Measurements from ENCODE around the gene GZF1.
"Not testable (repeated sequence)": the region's sequence is repeated elsewhere in the genome, so short reads cannot be mapped to it uniquely, and the experiment has no call there.

The GZF1 gene

DNA sequence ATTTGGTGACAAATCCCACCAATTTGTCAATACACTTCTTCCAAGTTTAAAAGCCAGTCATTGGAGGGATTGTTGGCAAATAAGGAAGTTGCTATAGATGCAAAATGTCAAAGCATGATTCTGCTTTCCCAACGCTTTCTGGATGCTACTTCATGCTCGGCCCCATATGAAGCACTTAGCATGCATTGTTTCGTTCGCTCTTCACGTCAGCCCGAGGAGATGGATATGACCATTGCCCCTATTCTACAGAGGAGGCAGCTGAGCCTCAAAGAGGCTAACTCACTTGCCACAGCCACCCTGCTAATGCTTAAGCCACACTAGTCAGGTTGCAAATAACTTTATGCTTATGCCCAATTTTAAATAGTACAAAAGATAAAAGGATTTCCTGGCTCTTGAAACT lies 14.2 kb upstream of the GZF1 start:
- no peak for DNase-seq

- DNase-seq = not testable (repeated sequence)
These were observed 13.5 kb upstream of the GZF1 start for GRCh38 chr20:23348510-23348909.

DNA sequence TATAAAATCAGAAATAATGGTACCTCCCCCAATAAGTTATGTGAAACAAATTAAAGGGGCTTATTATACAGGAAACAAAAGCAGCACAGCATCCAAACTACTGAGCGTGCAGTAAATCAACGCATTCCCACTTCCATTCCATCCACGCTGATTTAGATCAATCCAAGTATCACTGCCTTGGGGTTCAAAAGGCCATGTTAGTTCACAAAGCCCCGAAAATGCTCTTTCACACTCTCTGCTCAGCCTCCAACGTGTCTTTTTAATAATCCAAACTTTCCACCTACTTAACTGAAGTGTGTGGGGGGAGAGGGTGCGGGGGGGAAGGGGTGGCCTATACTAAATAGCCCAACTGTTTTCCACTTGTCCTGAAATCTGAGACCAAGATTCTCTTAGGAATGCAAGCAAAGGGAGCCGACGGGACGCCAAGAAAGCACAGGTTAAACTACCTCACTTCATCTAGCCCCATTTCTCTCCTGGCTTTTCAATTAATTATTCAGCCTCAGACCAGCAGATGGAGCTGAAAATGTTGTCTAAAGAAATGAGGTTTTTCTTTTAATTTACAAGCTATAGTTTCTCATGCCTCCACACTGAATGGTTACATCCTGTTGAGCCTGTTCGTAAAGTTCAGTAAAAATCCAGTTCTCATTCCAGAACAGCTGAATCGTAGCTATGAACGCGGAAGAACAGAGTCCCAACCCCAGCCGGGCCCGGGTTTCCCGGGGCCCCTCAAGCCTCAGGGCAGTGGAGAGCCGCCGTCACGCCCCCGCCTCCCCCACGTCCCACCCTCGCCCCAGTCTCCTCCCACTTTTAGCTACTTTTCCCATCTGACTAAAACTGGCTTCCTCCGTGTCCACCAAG lies 12.4 kb upstream of the GZF1 start:
- peak; percentile 79 for DNase-seq

DNA sequence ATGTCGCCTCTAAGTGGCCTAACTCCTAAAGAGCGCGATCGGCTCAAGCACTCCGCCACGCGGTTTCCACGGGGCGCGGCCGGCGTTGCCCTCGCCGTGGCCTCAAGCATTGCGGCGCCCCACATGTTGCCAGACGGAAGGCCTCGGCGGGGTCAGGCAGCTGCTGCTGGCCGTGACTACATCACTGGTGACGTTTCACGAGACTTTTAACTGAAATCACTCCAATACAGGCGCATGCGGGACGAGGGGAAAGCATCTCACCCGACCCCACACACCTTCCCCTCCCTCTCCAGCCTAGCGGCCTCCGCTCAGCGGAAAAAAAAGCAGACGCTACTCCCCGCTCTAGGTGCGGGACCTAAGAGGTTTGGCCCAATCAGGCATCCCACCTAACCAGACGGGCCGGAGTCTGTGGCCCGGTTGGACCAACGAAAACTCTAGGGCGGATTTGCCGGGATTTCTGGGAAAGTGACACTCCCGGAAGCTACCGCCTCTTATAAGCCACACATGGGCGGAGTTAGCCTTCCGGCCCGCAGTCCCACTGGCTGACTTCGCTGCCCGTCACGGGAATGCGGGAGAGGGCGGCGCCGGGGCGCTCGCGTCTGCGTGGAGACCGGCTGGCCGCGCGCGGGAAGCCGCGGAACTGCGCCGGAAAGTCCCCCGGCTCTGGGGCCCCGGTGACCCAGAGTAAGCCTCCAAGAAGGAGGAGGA lies 11.6 kb upstream of the GZF1 start, which contains the start of gene NXT1:
Gene NXT1 (plus strand): TSS at position 596 of the 708 bp plus-strand sequence. CDS start 3,251 bp downstream, outside the sequence.
- peak; percentile 97 for DNase-seq

DNA sequence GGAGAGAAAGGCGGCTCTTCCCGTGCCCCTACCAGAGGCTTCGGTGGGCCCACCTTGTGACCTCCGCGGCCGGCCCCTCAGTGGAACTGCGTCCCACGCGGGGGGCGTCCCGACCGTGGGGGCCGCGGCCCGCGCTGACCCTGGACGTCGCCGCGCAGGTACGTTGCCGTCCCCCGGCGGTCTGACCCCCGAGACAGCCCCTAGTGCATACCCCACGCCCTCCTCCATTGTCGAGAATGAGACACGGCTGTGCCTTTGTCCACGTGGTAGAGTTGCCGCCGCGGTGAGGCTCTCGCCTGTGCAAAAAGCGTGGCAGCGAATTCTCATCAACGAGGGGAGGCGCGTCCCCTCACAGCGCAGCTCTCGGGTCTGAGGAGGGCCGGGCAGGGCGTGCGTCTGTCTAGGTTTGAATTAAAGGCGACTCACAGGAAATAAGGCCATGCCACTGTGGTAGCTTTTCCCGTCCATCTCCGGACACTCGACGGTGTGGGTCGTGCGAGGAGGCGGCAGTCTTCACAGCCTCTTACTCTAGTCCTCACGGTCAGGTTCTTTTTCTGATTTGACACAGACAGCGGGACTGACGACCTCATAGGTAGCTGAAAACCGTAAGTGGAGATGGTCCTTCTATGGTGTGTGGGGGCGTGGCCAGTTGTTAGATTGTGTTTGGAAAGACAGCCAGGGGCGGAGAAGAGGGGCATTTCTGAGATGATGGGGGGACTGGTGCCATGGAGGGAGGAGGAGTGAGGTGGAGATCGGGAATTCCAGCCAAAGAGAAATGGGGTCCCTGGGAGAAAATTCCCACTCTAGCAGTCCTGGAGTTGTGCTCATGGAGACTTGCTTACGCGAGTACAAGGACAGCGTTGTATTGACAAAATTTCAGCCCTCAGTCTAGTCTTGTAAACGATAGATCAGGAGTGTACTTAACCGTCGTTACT lies 10.8 kb upstream of the GZF1 start:
- DNase-seq = peak; percentile 54

DNA sequence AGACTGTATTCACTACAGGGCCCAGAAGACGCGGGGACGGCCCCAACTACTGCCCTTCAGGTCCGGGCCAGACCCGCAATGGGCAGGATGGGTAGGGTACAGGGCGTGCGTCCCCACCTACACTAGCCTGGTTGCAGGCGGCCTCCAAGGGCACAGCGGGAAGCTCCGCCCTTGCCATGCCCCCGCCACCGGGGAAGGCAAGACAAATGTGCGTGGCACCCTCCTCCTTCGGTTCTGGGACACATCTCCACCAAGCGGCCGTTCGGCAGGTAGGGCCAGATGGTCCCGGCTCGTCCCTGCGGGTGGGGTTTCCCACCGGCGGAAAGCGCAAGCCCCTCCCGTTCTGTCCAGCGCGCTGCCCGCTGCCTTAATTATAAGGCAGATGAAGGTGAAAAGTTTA lies 5.8 kb upstream of the GZF1 start:
- no peak for DNase-seq

DNA sequence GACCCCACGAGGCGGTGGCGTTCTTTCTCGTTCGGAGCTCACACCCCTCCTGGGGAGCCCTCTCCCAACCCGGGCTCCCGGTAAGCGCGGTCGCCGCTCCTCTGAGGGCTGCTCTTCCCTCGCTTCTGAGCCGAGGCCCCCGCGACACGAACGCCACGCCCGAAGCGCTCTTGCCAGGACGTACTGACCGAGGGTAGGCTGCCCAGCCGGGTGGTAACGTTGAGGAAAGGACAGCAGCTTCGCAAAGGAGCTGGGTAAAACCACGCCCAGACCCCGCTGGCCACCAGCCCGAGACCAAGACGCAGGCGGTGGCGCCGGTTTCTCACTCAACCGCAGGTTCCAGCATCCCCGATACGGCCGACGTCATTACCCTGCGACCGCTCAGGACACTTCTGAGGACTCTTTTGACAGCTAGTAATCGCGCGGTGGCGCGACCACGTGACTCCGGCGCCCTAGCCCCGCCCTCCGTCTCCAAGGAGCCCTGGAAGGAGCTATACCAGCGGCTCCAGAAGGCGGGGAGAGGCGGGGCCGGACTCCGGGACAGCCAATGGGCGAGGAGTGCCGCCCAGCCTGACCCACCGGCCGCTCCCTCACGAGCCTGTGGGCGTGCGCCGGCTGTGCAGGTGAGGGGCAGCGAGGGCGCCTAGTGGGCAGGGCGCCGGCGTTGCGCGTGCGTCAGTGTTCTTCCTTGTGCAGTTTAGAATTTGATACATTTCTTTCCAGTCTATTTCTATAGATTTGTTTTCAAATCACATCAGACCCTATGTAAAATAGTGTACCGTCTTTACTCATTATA lies 4.0 kb upstream of the GZF1 start:
- DNase-seq = peak; percentile 100

DNA sequence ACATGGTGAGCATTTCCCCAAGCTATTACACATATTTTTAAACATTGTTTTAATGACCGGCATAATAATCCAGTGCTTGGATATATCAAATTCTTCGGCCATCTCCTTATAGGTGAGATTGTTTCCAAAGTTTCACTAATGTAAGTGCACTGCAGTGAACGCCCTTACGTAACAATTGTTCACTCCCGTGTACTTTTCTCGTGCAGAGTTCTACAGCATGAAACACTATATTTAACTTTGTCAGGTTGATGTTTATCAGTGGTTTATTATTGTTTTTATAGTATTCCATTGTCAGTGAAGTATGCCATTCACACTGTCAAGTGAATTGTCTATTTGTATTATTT lies 3.4 kb upstream of the GZF1 start:
- no peak for DNase-seq

- DNase-seq = no peak
These were observed 2.9 kb upstream of the GZF1 start for GRCh38 chr20:23358923-23359593.

DNA sequence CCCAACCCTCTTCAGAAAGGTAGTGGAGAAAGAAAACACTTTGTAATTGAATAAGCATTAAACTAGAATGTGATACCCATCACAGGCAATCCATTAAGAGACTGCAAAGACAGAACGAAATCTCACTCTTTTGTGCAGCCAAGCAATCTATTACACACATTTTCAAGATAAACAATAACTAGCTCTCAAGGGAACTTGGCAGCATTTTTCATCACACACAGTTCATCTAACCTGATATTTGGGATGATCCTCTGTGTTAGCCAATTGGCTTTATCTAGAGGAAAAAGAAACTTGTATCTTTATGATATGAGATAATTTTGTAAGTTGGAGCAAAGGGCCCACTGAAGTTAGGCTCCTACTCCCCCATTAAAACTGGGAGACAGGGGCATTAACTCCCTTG lies 1.5 kb upstream of the GZF1 start:
- DNase-seq = no peak

- DNase-seq = no peak
These were observed 885 bp upstream of the GZF1 start for GRCh38 chr20:23361119-23361475.

GRCh38 chr20:23362392-23363256 lies 642 bp downstream of the GZF1 start:
- DNase-seq = no peak

DNA sequence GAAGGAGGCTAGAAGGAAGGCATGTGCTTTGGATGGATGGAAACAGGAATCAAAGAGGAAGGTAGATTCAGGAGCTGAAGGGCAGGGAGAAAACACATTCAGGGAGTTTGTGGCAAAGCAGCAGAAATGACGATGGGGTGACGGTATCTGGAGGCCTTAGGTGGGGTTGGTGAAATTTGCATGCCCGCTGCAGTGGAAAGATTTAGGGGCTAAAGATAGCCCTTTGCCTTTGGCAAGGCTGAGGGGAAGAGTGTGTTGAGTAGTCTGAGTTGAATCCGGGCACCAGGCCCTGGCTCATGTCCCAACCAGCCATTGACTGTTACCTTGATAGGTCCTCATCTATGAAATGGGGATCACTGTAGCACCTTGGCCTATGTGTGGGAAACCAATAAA lies 1.3 kb downstream of the GZF1 start:
- no peak for DNase-seq

DNA sequence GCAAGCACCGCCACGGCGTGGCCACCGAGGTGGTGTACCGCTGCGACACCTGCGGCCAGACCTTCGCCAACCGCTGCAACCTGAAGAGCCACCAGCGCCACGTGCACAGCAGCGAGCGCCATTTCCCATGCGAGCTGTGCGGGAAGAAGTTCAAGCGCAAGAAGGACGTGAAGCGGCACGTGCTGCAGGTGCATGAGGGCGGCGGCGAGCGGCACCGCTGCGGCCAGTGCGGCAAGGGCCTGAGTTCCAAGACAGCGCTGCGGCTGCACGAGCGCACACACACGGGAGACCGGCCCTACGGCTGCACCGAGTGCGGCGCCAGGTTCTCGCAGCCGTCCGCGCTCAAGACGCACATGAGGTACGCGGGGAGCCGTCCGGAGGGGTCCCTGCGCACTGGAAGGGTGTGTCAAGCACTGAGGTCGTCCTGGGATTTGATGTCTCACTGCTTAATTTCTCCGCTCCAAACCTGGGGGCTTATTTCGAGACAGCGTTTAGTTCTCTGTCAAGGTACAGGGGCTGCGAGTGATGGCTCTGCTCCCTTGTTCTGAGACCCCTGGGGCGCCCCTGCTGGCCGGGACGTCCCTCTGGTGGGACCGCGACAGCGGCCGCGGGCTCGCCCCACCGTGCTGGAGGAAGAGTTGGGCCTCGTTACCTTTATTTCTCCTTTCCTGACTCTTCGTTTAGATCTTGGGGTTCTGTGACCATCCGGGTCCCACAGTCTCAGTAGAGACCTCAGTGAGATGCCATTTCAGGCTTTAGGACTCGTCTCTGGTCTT lies 3.6 kb downstream of the GZF1 start:
- no peak for DNase-seq

- peak; percentile 57 for DNase-seq
These were observed 4.4 kb downstream of the GZF1 start for GRCh38 chr20:23366384-23366783.

- no peak for DNase-seq
These were observed 5.8 kb downstream of the GZF1 start for GRCh38 chr20:23367770-23368169.

- no peak for DNase-seq
These were observed 6.5 kb downstream of the GZF1 start for GRCh38 chr20:23368316-23369071.

GRCh38 chr20:23369072-23369823 lies 7.3 kb downstream of the GZF1 start:
- DNase-seq = no peak

Data from CD4-positive, alpha-beta T cell treated with Interleukin-4 for 4 hours (primary cell).